IPS-18c (cell line): Measurements from ENCODE around the gene CAMSAP1.

Experiments
- H3K4me3 ChIP-seq: 2 replicates; pipeline ENCODE4 v1.7.0; 2013; ENCODE audit warnings: low read depth, mild to moderate bottlenecking, low read length, moderate library complexity; ENCODE audit not compliant: insufficient read depth
- H3K9me3 ChIP-seq: one replicate; pipeline ENCODE4 v1.6.1; 2013; ENCODE audit warnings: mild to moderate bottlenecking, low read length, moderate library complexity; ENCODE audit not compliant: control insufficient read depth, insufficient read depth

Gene CAMSAP1

DNA sequence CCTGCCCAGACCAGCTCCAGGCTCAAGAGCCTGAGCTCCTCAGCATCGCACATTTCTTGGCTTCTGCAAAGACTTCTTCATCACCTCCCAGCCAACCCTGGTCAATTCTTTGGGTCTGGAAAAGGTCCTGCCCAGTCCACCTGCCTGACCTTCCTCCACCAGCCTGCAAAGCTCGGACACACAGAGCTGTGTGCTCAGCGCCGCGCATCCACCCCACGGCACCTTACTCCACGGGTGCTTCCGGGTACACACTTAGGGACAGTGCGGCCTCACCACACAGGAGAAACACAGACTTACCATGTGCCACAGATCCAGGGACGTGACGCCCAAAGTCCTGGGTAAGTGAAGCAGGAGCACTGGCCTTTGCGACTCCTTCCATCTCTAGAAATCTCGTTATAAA lies 108.1 kb downstream of the CAMSAP1 start:
- Histone ChIP-seq H3K4me3 (no peak overlapping the region), H3K9me3 (peaks cover 2% of the 10 kb centered on the region)

GRCh38 chr9:135798263-135798585 lies 109.1 kb downstream of the CAMSAP1 start:
- Histone ChIP-seq H3K4me3 (no peak overlapping the region), H3K9me3 (peaks cover 2% of the 10 kb centered on the region)

DNA sequence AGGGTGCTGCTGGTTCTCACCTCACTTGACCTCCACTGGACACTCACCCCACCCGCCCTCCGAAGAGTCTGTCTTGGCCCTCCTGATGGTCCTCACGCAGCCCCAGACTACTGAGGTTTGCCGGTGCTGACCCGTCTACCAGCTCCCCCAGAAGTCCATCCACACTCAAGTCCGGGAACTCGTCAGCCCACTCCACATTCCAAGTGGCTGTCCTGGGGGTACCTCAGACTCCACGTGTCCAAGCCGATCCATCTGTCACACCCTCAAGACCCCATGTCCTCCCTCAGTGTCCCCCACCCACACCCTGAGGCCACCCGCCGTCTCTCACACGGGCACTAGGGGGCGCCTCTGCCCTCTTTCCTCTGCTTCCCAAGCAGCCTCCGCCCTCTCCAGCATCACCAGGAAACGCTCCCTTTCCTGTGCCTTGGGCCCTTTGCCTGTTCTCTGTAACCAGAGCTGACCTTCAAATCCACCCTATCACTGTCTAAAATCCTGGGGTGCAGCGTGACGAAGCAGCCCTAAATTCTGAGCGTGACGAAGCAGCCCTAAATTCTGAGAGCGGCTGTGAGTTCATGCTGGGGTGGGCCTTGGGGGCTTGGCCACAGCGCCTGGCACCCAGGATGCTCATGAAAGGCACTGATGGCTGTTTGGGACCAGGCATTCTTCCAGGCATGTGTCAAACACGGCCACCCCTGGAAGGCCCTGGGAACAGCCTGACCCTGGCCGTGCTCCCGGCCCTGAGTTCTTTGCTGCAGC lies 109.7 kb downstream of the CAMSAP1 start:
- H3K9me3 ChIP-seq = peaks cover 2% of the 10 kb centered on the region
- H3K4me3 ChIP-seq = no peak overlapping the region

- H3K9me3 ChIP-seq = no peaks in the 10 kb centered on the region
- no peak overlapping the region for H3K4me3 ChIP-seq
Measured at GRCh38 chr9:135796784-135797485, 110.4 kb downstream of the CAMSAP1 start.

- H3K4me3 ChIP-seq = no peak overlapping the region
- no peaks in the 10 kb centered on the region for H3K9me3 ChIP-seq
Measured at GRCh38 chr9:135795391-135795790, 112.0 kb downstream of the CAMSAP1 start.

GRCh38 chr9:135794361-135794885 lies 112.9 kb downstream of the CAMSAP1 start:
- no peaks in the 10 kb centered on the region for H3K9me3 ChIP-seq
- no peak overlapping the region for H3K4me3 ChIP-seq

DNA sequence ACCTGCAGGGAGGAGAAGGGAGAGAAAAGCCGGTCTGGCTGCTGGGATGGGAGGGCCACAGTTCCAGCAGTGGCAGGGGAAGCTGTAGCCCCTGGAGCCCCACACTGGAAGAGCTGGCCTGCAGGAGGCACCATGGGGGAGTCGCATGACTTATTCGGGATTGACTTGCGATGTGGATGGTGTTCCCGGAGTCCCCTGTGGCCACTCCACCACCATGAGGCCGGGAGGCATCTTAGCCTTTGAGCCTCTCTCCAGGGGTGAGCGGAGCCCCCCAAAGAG lies 113.3 kb downstream of the CAMSAP1 start:
- no peak overlapping the region for H3K4me3 ChIP-seq
- no peaks in the 10 kb centered on the region for H3K9me3 ChIP-seq

DNA sequence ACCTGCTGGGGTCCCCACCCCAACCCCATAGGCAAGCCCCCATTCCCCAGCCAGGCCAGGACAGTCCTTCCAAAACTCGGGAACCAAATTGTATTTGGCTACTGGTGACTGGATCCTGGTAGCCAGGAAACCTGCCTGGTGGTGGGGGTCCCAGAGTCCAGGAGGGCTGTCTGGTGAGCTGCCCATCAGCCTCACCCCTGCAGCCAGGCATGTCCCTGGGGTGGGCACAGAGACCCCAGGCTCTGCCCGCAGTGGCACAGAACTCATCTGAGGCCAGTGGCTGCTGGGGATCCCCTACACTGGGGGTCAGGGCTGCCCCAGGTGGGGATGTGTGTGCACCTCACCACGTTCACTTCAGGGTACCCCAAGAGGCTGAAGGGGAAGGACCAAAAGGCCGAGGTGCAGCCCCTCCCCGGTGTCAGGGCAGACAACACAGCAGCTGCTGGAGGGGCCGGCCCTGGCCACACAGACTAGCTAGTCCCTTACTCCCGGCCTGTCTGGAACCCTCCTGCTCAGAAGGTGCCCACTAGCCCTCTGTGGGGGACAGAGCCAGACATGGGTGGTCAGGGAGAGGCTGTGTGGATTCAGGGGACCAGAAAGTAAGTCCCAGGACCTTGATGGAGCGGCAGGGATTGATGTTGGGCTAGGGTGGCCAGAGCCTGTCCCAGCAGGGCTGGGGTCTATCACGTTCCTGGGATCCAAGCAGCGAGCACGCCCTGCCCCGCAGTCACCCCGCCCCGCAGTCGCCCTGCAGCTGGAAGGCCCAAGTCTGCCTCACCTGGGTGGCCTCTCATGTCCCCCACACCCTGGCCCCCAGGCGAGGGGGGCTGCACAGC lies 113.9 kb downstream of the CAMSAP1 start:
- no peak overlapping the region for H3K4me3 ChIP-seq

GRCh38 chr9:135792268-135793128 lies 114.8 kb downstream of the CAMSAP1 start:
- no peak overlapping the region for H3K4me3 ChIP-seq
- H3K9me3 ChIP-seq = no peaks in the 10 kb centered on the region

More for the DNA sequence above, 113.9 kb downstream of the CAMSAP1 start:
- H3K9me3 ChIP-seq = no peaks in the 10 kb centered on the region

- Histone ChIP-seq H3K4me3 (no peak overlapping the region), H3K9me3 (no peaks in the 10 kb centered on the region)
Measured at GRCh38 chr9:135791431-135792267, 115.7 kb downstream of the CAMSAP1 start.

- Histone ChIP-seq H3K4me3 (no peak overlapping the region), H3K9me3 (no peaks in the 10 kb centered on the region)
Measured at GRCh38 chr9:135790850-135791249, 116.5 kb downstream of the CAMSAP1 start.

DNA sequence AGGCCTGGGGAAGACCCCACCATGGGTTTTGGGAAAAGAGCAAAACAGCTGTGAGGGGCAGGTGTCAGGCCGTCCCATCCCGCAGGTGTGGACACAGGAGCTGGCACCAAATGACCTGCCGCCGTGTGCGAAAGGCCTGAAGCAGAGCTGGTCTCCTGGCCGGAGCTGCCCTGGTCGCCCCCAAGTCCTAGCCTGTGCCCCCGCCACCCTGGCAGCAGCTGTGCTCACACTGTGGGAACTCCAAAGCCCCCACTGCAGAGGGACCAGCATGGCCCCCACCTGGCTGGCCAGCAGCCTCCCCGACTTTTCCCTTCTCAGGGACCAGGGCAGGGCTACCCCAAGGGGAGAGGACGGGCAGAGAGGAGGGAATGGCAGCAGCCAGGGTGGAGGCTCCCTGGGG lies 117.0 kb downstream of the CAMSAP1 start:
- H3K9me3 ChIP-seq = no peaks in the 10 kb centered on the region
- H3K4me3 ChIP-seq = no peak overlapping the region

- Histone ChIP-seq H3K4me3 (no peak overlapping the region), H3K9me3 (no peaks in the 10 kb centered on the region)
Measured at GRCh38 chr9:135789838-135790291, 117.5 kb downstream of the CAMSAP1 start.

DNA sequence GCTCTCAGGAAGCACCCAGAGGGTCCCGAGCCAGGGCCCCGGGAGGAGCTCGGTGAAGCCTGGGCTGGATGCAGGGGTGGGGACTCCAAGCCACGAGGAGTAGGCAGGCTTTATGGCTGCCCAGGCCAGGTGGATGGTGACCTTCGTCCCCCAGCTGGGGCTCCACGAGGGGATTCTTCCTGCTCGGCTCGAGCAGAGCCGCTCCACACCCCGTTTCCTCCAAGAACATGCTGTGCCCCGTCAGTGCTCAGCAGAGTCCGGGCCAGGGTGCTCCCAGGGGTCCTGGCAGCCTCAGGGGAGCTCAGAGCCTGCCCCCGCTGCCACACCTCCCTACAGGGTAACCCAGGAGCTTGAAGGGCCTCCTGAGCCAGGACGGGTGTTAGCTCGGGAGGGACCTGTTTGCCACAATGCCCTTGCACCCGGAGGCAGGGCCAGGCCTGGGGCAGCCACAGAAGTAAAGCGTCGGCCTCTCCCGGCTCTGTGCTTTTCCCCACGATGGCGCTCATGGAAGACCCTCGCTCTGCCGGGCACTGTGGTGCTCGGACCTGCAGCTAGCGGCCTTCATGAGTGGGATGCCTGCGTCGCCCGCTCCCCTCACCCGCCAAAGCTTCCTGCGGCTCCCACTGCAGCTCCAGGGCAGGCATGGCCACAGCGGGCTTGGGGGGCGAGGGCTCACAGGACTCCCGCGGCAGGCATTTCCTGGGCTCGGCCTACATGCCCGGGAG lies 118.6 kb downstream of the CAMSAP1 start:
- Histone ChIP-seq H3K9me3 (no peaks in the 10 kb centered on the region), H3K4me3 (no peak overlapping the region)

DNA sequence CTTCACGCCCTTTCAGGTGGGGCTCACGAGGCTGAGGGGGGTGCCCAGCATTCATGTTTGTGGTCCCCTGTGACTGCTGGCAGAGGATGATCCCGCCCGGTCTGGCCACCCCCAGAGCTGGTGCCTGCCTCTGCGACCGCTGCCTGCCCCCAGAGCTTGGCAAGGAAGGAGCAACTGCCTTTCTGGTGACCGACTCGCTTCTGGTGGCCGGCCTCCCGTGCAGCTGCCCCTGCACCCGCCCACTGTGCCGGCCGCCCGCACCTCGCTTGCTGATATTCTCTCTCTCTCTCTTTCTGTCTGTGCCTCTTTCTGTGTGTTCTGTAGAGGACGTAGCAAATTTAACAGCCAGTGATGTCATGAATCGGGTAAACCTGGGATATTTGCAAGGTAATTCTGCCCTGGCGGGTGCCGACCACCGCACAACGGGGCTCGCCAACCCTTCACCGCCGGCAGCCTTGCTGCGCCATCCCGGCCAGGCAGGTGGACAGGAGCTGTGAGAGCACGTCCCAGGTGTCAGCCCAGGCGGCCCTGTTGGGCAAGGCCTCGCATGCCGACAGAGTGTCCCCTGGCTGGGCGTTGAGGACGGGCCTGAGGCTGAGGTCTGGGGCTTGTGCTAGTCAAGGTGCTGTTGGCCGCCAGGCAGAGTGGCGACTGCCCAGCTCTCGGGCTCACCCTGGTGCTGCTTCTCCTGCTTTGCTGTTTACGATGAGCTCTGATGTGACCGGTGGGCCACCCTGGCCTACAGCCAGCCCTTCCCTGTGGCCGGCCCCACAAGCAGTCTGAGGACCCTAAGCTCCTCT lies 119.4 kb downstream of the CAMSAP1 start:
- Histone ChIP-seq H3K4me3 (no peak overlapping the region), H3K9me3 (no peaks in the 10 kb centered on the region)
